K562 (cell line): ENCODE measurements around the gene GGNBP2. TPM values are rescaled to one million over a fixed set of nuclear protein-coding genes. Genes with fewer than 3 reads are reported as not detected.

Source experiments
- ASH1L ChIP-seq: fragments of 450-650 bp; IDR thresholded peaks from 2 replicates; pipeline ENCODE4 v1.6.1; 2018; ENCODE audit warnings: borderline replicate concordance, mild to moderate bottlenecking, low read depth; ENCODE audit not compliant: partially characterized antibody
- BACH1 ChIP-seq: fragments of 200-800 bp; sonication (Bioruptor generic); IDR thresholded peaks from 2 replicates; pipeline ENCODE4 v1.6.1; 2016; ENCODE audit warnings: missing genetic modification characterization, missing compliant biosample characterization
- CBFA2T3 ChIP-seq: fragments of 450-650 bp; IDR thresholded peaks from 2 replicates; pipeline ENCODE4 v1.6.1; 2017
- ETS2 ChIP-seq: IDR thresholded peaks from 2 replicates; pipeline ENCODE4 v1.6.1; 2016; ENCODE audit warnings: borderline replicate concordance, missing genetic modification characterization, mild to moderate bottlenecking, moderate library complexity, missing compliant biosample characterization; ENCODE audit not compliant: poor library complexity, severe bottlenecking
- FOXA1 ChIP-seq: fragments of 450-650 bp; IDR thresholded peaks from 2 replicates; pipeline ENCODE4 v1.6.1; 2016; ENCODE audit warnings: mild to moderate bottlenecking, borderline replicate concordance
- GTF2E2 ChIP-seq: fragments of 200-800 bp; sonication (Bioruptor generic); IDR thresholded peaks from 2 replicates; pipeline ENCODE4 v1.6.1; 2016; ENCODE audit warnings: missing genetic modification characterization, missing compliant biosample characterization
- JUND ChIP-seq, 2 experiments: IDR thresholded peaks; 2 replicates in 1 of 2; 3 replicates in 1 of 2; pipeline ENCODE4 v1.6.1; 2011; ENCODE audit warnings: borderline replicate concordance in 2 of 2, low read depth in 2 of 2, low read length in 2 of 2, improper control_type of control experiment in 1 of 2, missing biosample characterization in 1 of 2, missing genetic modification characterization in 1 of 2, missing genetic modification reagents in 1 of 2
- KAT2B ChIP-seq: IDR thresholded peaks from one replicate; pipeline ENCODE4 v1.6.1; 2012; ENCODE audit warnings: low read depth, mild to moderate bottlenecking, control low read depth, inconsistent platforms, low read length, moderate library complexity
- KLF16 ChIP-seq: IDR thresholded peaks from 2 replicates; pipeline ENCODE4 v1.6.1; 2016; ENCODE audit warnings: antibody characterized with exemption
- MED1 ChIP-seq: sonication (generic); formaldehyde crosslinking; IDR thresholded peaks from 2 replicates; pipeline ENCODE4 v1.8.1; 2023; ENCODE audit warnings: missing genetic modification reagents, borderline replicate concordance
- MYNN ChIP-seq, 2 experiments: sonication (generic); formaldehyde crosslinking in 1 of 2; IDR thresholded peaks; 2 replicates each; pipeline versions ENCODE4 v1.5.0 to v1.6.1; 2016 to 2020; ENCODE audit warnings: antibody characterized with exemption in 1 of 2, missing genetic modification reagents in 1 of 2
- NFE2 ChIP-seq: IDR thresholded peaks from 2 replicates; pipeline ENCODE4 v1.6.1; 2014; ENCODE audit warnings: antibody characterized with exemption, low read depth
- NFIC ChIP-seq: fragments of 450-650 bp; IDR thresholded peaks from 2 replicates; pipeline ENCODE4 v1.6.1; 2017; ENCODE audit warnings: mild to moderate bottlenecking, inconsistent platforms
- PTTG1 ChIP-seq: fragments of 450-650 bp; IDR thresholded peaks from 2 replicates; pipeline ENCODE4 v1.6.1; 2016; ENCODE audit warnings: low read depth, mild to moderate bottlenecking, missing genetic modification characterization, missing compliant biosample characterization
- TAF9B ChIP-seq: fragments of 450-650 bp; IDR thresholded peaks from 2 replicates; pipeline ENCODE4 v1.6.1; 2018; ENCODE audit warnings: mild to moderate bottlenecking; ENCODE audit not compliant: partially characterized antibody
- ZNF134 ChIP-seq: fragments of 250-450 bp; sonication (Bioruptor Pico); conservative IDR thresholded peaks from 2 replicates; pipeline ENCODE4 v1.4.0; 2020
- ZNF197 ChIP-seq: fragments of 200-800 bp; sonication (Bioruptor generic); IDR thresholded peaks from 2 replicates; pipeline ENCODE4 v1.6.1; 2016; ENCODE audit warnings: low read depth, missing genetic modification characterization, missing compliant biosample characterization
- ZZZ3 ChIP-seq: fragments of 450-650 bp; IDR thresholded peaks from 2 replicates; pipeline ENCODE4 v1.6.1; 2016; ENCODE audit warnings: antibody characterized with exemption, mild to moderate bottlenecking, moderate library complexity
- polyA plus RNA-seq, 8 experiments: library from polyadenylated mRNA; depleted of rRNA in 4 of 8; stranded (reverse) in 5 of 8; unstranded in 3 of 8; fragments of >200 nt; fragmentation: Nextera tagmentation in 2 of 8; fragmentation: Illumina TruSeq in 1 of 8; extraction: Ambion mirVana in 2 of 8; extraction: Trizol in 1 of 8; gene quantifications; 2 replicates each; pipeline versions ENCODE4 v1.2.1 to v1.2.3, GENCODE V29; 2011 to 2014; ENCODE audit warnings: inconsistent platforms in 1 of 8, missing spikeins in 1 of 8
- total RNA-seq, 7 experiments: library from RNA; depleted of rRNA in 6 of 7; stranded (reverse); fragments of >200 nt in 6 of 7; fragmentation: Illumina TruSeq in 2 of 7; extraction: Trizol in 2 of 7; gene quantifications; 2 replicates each; pipeline versions ENCODE4 v1.2.1 to v1.2.3, GENCODE V29; 2011 to 2021; ENCODE audit warnings: low replicate concordance in 1 of 7
- TF ChIP-seq, protein P1 (sequence below): fragments of 250-450 bp; sonication (Bioruptor Pico); IDR thresholded peaks from 2 replicates; pipeline ENCODE4 v1.4.0; 2020
- TF ChIP-seq, protein P2 (sequence below): sonication (generic); formaldehyde crosslinking; IDR thresholded peaks from 2 replicates; pipeline ENCODE4 v1.5.0; 2020; ENCODE audit warnings: missing genetic modification reagents
- TF ChIP-seq, protein P3 (sequence below): sonication (generic); formaldehyde crosslinking; IDR thresholded peaks from 2 replicates; pipeline ENCODE4 v1.8.1; 2023; ENCODE audit warnings: mild to moderate bottlenecking, missing genetic modification reagents

GGNBP2 gene
- total and polyA plus RNA-seq, 9 of the 15 experiments (the other 6 are each of a cell fraction or from before 2014, with no cell fraction given): 35.7 to 96.6 (median 64.1) TPM

- TF ChIP-seq, protein P1, sequence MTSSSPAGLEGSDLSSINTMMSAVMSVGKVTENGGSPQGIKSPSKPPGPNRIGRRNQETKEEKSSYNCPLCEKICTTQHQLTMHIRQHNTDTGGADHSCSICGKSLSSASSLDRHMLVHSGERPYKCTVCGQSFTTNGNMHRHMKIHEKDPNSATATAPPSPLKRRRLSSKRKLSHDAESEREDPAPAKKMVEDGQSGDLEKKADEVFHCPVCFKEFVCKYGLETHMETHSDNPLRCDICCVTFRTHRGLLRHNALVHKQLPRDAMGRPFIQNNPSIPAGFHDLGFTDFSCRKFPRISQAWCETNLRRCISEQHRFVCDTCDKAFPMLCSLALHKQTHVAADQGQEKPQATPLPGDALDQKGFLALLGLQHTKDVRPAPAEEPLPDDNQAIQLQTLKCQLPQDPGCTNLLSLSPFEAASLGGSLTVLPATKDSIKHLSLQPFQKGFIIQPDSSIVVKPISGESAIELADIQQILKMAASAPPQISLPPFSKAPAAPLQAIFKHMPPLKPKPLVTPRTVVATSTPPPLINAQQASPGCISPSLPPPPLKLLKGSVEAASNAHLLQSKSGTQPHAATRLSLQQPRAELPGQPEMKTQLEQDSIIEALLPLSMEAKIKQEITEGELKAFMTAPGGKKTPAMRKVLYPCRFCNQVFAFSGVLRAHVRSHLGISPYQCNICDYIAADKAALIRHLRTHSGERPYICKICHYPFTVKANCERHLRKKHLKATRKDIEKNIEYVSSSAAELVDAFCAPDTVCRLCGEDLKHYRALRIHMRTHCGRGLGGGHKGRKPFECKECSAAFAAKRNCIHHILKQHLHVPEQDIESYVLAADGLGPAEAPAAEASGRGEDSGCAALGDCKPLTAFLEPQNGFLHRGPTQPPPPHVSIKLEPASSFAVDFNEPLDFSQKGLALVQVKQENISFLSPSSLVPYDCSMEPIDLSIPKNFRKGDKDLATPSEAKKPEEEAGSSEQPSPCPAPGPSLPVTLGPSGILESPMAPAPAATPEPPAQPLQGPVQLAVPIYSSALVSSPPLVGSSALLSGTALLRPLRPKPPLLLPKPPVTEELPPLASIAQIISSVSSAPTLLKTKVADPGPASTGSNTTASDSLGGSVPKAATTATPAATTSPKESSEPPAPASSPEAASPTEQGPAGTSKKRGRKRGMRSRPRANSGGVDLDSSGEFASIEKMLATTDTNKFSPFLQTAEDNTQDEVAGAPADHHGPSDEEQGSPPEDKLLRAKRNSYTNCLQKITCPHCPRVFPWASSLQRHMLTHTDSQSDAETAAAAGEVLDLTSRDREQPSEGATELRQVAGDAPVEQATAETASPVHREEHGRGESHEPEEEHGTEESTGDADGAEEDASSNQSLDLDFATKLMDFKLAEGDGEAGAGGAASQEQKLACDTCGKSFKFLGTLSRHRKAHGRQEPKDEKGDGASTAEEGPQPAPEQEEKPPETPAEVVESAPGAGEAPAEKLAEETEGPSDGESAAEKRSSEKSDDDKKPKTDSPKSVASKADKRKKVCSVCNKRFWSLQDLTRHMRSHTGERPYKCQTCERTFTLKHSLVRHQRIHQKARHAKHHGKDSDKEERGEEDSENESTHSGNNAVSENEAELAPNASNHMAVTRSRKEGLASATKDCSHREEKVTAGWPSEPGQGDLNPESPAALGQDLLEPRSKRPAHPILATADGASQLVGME (CRISPR knock-in tag): no peak
- no peak for TF ChIP-seq FOXA1
- TF ChIP-seq, protein P2, sequence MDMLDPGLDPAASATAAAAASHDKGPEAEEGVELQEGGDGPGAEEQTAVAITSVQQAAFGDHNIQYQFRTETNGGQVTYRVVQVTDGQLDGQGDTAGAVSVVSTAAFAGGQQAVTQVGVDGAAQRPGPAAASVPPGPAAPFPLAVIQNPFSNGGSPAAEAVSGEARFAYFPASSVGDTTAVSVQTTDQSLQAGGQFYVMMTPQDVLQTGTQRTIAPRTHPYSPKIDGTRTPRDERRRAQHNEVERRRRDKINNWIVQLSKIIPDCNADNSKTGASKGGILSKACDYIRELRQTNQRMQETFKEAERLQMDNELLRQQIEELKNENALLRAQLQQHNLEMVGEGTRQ (CRISPR knock-in tag): no peak
- no peak for TF ChIP-seq KLF16
- TF ChIP-seq ETS2 (tag): no peak
- TF ChIP-seq BACH1 (tag): no peak
- no peak for TF ChIP-seq KAT2B
- TF ChIP-seq MYNN (IDR thresholded peaks at IDR 0.05): peak; percentile 28; the same call in 1 of the 2 replicates
- no peak for TF ChIP-seq MYNN (CRISPR knock-in tag; IDR thresholded peaks at IDR 0.05)
- TF ChIP-seq, protein P3, sequence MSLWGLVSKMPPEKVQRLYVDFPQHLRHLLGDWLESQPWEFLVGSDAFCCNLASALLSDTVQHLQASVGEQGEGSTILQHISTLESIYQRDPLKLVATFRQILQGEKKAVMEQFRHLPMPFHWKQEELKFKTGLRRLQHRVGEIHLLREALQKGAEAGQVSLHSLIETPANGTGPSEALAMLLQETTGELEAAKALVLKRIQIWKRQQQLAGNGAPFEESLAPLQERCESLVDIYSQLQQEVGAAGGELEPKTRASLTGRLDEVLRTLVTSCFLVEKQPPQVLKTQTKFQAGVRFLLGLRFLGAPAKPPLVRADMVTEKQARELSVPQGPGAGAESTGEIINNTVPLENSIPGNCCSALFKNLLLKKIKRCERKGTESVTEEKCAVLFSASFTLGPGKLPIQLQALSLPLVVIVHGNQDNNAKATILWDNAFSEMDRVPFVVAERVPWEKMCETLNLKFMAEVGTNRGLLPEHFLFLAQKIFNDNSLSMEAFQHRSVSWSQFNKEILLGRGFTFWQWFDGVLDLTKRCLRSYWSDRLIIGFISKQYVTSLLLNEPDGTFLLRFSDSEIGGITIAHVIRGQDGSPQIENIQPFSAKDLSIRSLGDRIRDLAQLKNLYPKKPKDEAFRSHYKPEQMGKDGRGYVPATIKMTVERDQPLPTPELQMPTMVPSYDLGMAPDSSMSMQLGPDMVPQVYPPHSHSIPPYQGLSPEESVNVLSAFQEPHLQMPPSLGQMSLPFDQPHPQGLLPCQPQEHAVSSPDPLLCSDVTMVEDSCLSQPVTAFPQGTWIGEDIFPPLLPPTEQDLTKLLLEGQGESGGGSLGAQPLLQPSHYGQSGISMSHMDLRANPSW (CRISPR knock-in tag): no peak
- no peak for TF ChIP-seq PTTG1 (tag)
- TF ChIP-seq ZNF134 (CRISPR knock-in tag): no peak
- TF ChIP-seq ASH1L: no peak
- TF ChIP-seq TAF9B: peak; percentile 45
- peak; percentile 80 for TF ChIP-seq NFIC
- peak; percentile 65 for TF ChIP-seq CBFA2T3
- TF ChIP-seq NFE2: peak; percentile 69
- TF ChIP-seq JUND (IDR thresholded peaks at IDR 0.05; ENCODE audit: borderline replicate concordance, low read depth, low read length): peak; percentile 35; the same call in 1 of the 2 replicates
- no peak; the same call in 2 of the 3 replicates for TF ChIP-seq JUND (tag; IDR thresholded peaks at IDR 0.05; ENCODE audit: borderline replicate concordance, low read depth, low read length)
- TF ChIP-seq GTF2E2 (tag): no peak
- no peak for TF ChIP-seq ZNF197
- no peak for TF ChIP-seq ZZZ3
- no peak for TF ChIP-seq MED1 (CRISPR knock-in tag)
These were observed 45.4 kb downstream of the GGNBP2 start (continued) for GRCh38 chr17:36590082-36590481.
